ENCODE measurements around the gene OLFM1.
"Not testable (repeated sequence)": the region's sequence is repeated elsewhere in the genome, so short reads cannot be mapped to it uniquely, and the experiment has no call there.

Gene OLFM1

GRCh38 chr9:135135929-135136315, 48.5 kb downstream of the OLFM1 start:
- no peak for DNase-seq

GRCh38 chr9:135136481-135136880, 49.0 kb downstream of the OLFM1 start:
- DNase-seq, result no peak

- DNase-seq, result no peak
These were observed 49.7 kb downstream of the OLFM1 start for GRCh38 chr9:135136991-135137832.

GRCh38 chr9:135138078-135138855, 50.8 kb downstream of the OLFM1 start:
- DNase-seq, result no peak

- no peak for DNase-seq
These were observed 52.0 kb downstream of the OLFM1 start for GRCh38 chr9:135139366-135139959.

- DNase-seq, result no peak
These were observed 53.8 kb downstream of the OLFM1 start for GRCh38 chr9:135141183-135141774.

- DNase-seq, result no peak
These were observed 57.2 kb downstream of the OLFM1 start for GRCh38 chr9:135144581-135145170.

- no peak for DNase-seq
These were observed 57.8 kb downstream of the OLFM1 start for GRCh38 chr9:135145312-135145711.

- DNase-seq, result no peak
These were observed 58.8 kb downstream of the OLFM1 start for GRCh38 chr9:135146241-135146640.

GRCh38 chr9:135146766-135147473, 59.5 kb downstream of the OLFM1 start:
- DNase-seq, result no peak

GRCh38 chr9:135147474-135147805, 60.0 kb downstream of the OLFM1 start:
- no peak for DNase-seq

- no peak for DNase-seq
These were observed 60.5 kb downstream of the OLFM1 start for GRCh38 chr9:135147938-135148337.

GRCh38 chr9:135148386-135148785, 60.9 kb downstream of the OLFM1 start:
- no peak for DNase-seq

GRCh38 chr9:135149901-135150300, 62.4 kb downstream of the OLFM1 start:
- not testable (repeated sequence) for DNase-seq

- no peak for DNase-seq
These were observed 63.5 kb downstream of the OLFM1 start for GRCh38 chr9:135150981-135151380.

GRCh38 chr9:135151757-135152613, 64.5 kb downstream of the OLFM1 start:
- no peak for DNase-seq

- DNase-seq, result no peak
These were observed 65.3 kb downstream of the OLFM1 start for GRCh38 chr9:135152614-135153334.

- no peak for DNase-seq
These were observed 66.7 kb downstream of the OLFM1 start for GRCh38 chr9:135154050-135154615.

GRCh38 chr9:135155396-135155795, 67.9 kb downstream of the OLFM1 start:
- no peak for DNase-seq
